SK-N-MC (cell line): Measurements from ENCODE around the gene CDH4.

Experiments
- DNase-seq: peaks from one replicate; pipeline ENCODE4 v3.0.0-alpha.2; 2011; ENCODE audit warnings: low read depth, low spot score
- H3K27ac ChIP-seq: fragments of 200-600 bp; sonication (generic); 2 replicates; pipeline ENCODE4 v1.5.1; 2016; ENCODE audit warnings: mixed run types
- H3K36me3 ChIP-seq: fragments of 200-600 bp; sonication (generic); 2 replicates; pipeline ENCODE4 v1.6.1; 2017; ENCODE audit warnings: antibody characterized with exemption, low read length, mixed read lengths; ENCODE audit not compliant: insufficient read depth
- H3K4me3 ChIP-seq: fragments of 200-600 bp; sonication (generic); 2 replicates; pipeline ENCODE4 v1.5.1; 2016
- H3K9ac ChIP-seq: fragments of 200-600 bp; sonication (generic); 2 replicates; pipeline ENCODE4 v1.8.0; 2017; ENCODE audit warnings: mixed run types, mixed read lengths; ENCODE audit not compliant: insufficient read length
- H3K9me3 ChIP-seq: fragments of 200-600 bp; sonication (generic); 2 replicates; pipeline ENCODE4 v1.6.1; 2017; ENCODE audit warnings: low read depth, mild to moderate bottlenecking, antibody characterized with exemption, low read length, moderate library complexity, mixed read lengths
- EZH2 ChIP-seq: fragments of 200-600 bp; sonication (generic); IDR thresholded peaks from one replicate; pipeline ENCODE4 v1.6.1; 2017; ENCODE audit warnings: antibody characterized with exemption
- FOXP2 ChIP-seq: optimal IDR thresholded peaks from 2 replicates; pipeline ENCODE3; 2011; ENCODE audit warnings: mild to moderate bottlenecking, moderate library complexity; ENCODE audit not compliant: insufficient read depth; ENCODE audit errors: extremely low read length, control extremely low read depth
- POLR2AphosphoS5 ChIP-seq: IDR thresholded peaks from 2 replicates; pipeline ENCODE4 v1.6.1; 2012; ENCODE audit warnings: mild to moderate bottlenecking, low read depth, low read length, borderline replicate concordance

The CDH4 gene

DNA sequence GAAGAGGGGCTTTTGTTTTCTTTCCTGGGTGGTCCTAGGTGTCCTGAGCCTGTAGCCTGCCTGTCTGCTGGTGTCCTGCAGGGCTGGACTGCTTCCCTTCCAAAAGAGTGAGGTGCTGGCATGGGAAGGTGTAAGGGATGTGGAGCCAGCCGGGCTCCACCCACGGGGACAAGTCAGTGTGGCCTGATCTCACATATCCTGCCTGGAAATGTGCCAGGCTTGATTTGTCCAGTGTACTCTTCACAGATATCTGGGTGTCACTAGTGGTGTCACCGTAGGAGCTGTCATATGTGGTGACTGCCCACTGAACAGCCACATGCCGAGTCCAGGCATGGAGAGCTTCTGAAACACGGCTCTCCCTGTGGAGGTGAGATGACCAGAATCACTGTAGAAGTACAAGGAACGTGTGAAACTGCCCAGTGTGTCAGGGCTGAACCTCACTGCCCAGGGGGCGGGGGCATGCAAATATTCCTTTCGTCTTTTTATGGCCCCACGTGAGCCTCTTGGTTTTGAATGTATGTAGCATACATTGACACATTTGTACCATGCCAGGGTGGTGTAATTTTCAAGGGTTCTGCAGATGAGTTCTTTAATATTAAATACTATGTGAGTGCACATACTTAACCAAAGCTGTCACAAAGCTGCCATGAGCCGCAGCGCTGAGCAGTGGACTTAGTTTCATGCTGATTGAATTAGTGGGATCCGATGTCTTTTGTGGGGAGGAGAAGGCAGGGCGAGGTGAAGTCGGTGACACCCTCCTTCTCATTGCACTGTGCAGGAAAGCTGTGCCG is 55.8 kb downstream of the CDH4 start:
- Histone ChIP-seq H3K9ac (no peak overlapping the region), H3K9me3 (no peaks in the 10 kb centered on the region), H3K36me3 (no peaks in the 10 kb centered on the region), H3K4me3 (no peak overlapping the region), H3K27ac (no peak overlapping the region)
- TF ChIP-seq FOXP2 (no peak), EZH2 (no peak), POLR2AphosphoS5 (no peak)
- DNase-seq: no peak

DNA sequence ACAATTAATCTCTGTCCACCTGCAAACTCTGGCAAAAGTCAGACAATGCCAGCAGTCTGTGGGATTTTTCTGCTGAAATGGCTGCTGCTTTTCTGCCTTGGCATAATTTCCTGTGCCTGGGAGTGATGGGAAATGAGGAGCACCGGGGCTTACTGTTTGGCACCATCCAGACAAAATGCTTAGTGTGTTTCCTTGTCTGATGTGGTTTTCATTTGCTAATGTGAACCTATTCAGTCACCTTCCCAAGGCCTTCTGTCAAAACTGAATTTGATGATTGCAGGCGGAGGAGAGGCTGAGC is 56.4 kb downstream of the CDH4 start:
- no peaks in the 10 kb centered on the region for H3K36me3 ChIP-seq

DNA sequence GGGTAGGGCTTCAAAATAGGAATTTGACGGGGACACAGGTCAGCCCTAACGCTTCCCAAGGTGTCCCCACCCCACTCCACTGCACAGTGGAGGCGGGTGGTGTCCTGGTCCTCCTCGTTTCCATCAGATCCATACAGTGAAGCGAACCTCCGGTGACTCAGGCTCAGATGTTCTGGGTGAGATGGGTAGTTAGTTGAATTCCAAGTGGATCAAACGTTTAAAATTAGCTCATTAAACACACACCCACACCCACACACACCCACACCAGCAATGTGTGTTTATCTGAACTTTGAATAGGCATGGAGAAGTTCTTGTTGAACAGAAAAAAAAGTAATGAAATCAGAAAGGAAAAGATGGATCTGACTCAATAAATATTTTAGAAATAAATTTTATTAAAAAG is 58.9 kb downstream of the CDH4 start:
- no peak overlapping the region for H3K9ac ChIP-seq
- no peak for DNase-seq
- H3K4me3 ChIP-seq: no peak overlapping the region
- no peak overlapping the region for H3K27ac ChIP-seq
- no peak for TF ChIP-seq FOXP2
- no peak for TF ChIP-seq EZH2
- no peak for TF ChIP-seq POLR2AphosphoS5
- H3K36me3 ChIP-seq: no peaks in the 10 kb centered on the region
- no peaks in the 10 kb centered on the region for H3K9me3 ChIP-seq

More for the DNA sequence above, 56.4 kb downstream of the CDH4 start:
- H3K9me3 ChIP-seq: no peaks in the 10 kb centered on the region
- H3K9ac ChIP-seq: no peak overlapping the region
- H3K27ac ChIP-seq: no peak overlapping the region
- no peak for TF ChIP-seq EZH2
- TF ChIP-seq FOXP2: no peak
- no peak for TF ChIP-seq POLR2AphosphoS5
- H3K4me3 ChIP-seq: no peak overlapping the region
- DNase-seq: no peak

DNA sequence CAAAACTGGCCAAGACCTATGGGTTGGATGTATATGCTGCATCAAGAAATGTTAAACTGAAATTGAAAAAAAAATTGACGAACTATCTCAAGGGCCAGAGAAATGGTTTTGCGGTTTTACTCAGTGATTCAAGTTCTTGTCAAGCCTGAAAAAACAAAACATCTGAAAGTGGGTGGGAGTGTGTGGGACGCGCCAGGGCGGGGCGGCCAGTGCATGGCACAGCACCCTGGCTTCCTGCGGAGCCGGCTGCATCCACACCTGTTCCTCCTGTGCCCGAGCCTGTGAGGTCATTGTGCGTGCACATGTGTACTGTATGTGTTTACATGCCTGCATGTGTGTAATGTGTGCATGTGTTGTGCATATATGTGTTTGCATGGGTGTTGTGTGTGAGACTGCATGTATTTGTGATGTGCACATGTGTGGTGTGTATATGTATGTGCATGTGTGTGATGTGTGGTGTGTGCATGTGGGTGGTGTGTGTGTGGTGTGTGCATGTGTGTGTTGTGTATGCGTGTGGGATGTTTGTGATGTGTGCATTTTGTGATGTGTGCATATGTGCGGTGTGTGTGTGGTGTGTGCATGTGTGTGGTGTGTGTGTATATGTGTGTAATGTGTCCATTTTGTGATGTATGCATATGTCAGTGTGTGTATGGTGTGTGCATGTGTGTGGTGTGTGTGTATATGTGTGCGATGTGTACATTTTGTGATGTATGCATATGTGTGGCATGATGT is 59.8 kb downstream of the CDH4 start:
- Histone ChIP-seq H3K9ac (no peak overlapping the region), H3K9me3 (no peaks in the 10 kb centered on the region), H3K27ac (no peak overlapping the region), H3K36me3 (no peaks in the 10 kb centered on the region), H3K4me3 (no peak overlapping the region)
- no peak for DNase-seq
- no peak for TF ChIP-seq POLR2AphosphoS5
- TF ChIP-seq FOXP2: no peak
- no peak for TF ChIP-seq EZH2

DNA sequence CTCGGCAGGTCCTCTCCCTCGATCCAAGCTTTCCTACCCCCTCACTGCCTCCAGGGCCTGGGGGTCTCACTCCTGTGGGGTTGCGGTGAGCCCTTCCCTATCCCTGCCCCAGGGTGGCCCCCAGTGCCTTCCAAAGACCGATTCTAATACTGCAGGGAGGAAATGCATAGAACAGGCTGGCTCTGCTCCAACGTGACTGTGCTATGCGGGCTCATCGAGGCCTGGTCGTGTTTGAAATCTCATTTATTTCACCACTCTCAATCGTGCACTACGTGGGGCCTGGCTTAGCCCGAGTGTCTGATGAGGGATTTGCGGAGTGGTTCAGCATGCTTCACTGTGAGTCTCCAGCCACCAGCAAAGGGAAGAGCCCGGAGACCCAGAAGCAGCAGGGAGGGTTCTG is 60.9 kb downstream of the CDH4 start:
- Histone ChIP-seq H3K9ac (no peak overlapping the region), H3K27ac (no peak overlapping the region), H3K36me3 (no peaks in the 10 kb centered on the region), H3K9me3 (no peaks in the 10 kb centered on the region), H3K4me3 (no peak overlapping the region)
- no peak for TF ChIP-seq FOXP2
- TF ChIP-seq POLR2AphosphoS5: no peak
- TF ChIP-seq EZH2: no peak
- DNase-seq: no peak

DNA sequence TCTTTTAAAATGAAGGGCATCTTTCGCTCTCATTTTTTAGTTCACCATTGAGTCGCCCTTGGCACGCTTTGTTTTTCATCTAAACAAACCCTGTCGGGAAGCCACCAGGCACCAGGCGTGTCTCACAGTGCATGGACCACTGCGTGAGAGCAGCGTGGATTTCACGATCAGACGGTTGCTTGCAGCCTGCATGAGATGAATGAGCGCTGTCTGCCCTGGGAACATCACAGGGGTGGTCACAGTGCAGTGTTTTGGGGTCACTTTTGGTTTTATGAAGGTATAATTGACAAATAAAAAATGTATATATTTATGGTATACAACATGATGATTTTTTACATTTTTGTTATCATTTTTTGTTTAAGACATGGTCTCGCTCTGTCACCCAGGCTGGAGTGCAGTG is 61.3 kb downstream of the CDH4 start:
- Histone ChIP-seq H3K36me3 (no peaks in the 10 kb centered on the region), H3K27ac (no peak overlapping the region), H3K9ac (no peak overlapping the region), H3K9me3 (no peaks in the 10 kb centered on the region), H3K4me3 (no peak overlapping the region)
- TF ChIP-seq FOXP2 (no peak), POLR2AphosphoS5 (no peak), EZH2 (no peak)
- DNase-seq: no peak

DNA sequence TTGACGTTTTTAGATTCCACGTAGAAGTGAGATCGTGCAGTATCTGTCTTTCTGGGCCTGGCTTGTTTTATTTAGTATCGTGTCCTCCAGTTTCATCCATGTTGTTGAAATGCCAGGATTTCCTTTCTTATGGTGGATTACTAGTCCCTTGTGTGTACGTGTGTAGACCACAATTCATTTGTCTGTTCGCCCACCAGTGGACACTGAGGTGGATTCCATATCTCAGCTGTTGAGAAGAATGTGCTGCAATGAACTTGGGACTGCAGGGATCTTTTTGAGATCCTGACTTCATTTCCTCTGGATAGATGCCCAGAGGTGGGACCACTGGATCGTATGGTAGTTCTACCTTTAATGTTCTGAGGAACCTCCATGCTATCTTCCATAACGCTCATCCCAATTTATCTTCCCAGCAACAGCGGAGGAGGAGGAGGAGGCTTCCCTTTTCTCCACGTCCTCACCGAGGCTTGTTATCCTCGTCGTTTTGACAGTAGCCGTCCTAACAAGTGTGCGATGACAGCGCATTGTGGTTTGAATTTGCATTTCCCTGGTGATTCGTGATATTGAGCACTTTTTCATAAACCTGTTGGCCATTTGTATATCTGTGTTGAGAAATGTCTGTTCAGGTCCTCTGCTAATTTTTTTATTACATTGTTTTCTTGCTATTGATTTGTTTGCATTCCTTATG is 62.4 kb downstream of the CDH4 start:
- no peak for DNase-seq
- Histone ChIP-seq H3K9me3 (no peaks in the 10 kb centered on the region), H3K4me3 (no peak overlapping the region), H3K36me3 (no peaks in the 10 kb centered on the region), H3K9ac (no peak overlapping the region), H3K27ac (no peak overlapping the region)
- TF ChIP-seq POLR2AphosphoS5: no peak
- TF ChIP-seq EZH2: no peak
- no peak for TF ChIP-seq FOXP2

DNA sequence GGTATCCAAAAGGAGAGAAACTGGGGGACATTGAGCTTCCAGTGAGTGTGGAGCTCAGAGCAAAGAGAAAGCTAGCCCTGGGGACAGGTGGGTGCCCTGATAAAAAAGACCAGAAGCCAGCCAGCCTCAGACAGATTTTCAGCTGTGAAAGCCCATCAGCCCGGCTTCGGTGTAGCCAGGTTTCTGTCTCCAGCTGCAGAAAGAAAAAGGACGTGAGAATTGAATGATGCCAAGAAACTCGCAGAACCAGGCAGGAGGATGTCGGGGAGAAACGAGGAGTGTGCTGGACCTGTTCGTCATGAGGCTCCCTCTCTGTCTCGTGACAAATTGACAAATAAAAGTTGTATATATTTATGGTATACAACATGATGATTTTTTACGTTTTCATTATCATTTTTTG is 63.3 kb downstream of the CDH4 start:
- H3K27ac ChIP-seq: no peak overlapping the region
- TF ChIP-seq POLR2AphosphoS5: no peak
- TF ChIP-seq FOXP2: no peak
- no peak for TF ChIP-seq EZH2
- H3K9ac ChIP-seq: no peak overlapping the region
- no peaks in the 10 kb centered on the region for H3K9me3 ChIP-seq
- no peak overlapping the region for H3K4me3 ChIP-seq
- DNase-seq: no peak
- no peaks in the 10 kb centered on the region for H3K36me3 ChIP-seq

DNA sequence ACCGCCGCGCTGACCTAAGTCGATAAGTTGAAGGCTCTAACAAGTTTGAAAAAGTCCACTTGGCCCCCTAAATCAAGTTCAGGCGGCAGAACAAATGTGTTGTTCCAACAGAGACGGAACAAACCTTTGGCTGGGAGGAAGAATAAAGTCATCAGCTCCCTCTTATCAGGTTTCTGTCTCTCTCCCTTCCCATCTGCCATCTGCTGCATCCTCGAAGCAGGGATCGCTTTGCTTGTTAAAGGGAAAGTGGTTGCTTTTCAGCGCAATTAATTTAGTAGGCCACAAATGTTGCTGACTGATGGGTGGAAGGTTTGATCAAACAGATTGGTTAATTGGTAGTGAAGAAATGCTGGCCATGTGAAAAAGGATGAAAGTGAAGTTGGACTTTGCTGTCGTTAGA is 64.3 kb downstream of the CDH4 start:
- no peak for TF ChIP-seq POLR2AphosphoS5
- Histone ChIP-seq H3K27ac (no peak overlapping the region), H3K9me3 (no peaks in the 10 kb centered on the region), H3K9ac (no peak overlapping the region), H3K36me3 (no peaks in the 10 kb centered on the region), H3K4me3 (no peak overlapping the region)
- no peak for DNase-seq
